Neural cell (in vitro differentiated cells): ENCODE measurements around the gene PAK4. TPM values are rescaled to one million over a fixed set of nuclear protein-coding genes. Genes with fewer than 3 reads are reported as not detected.

Experiments
- H2AFZ ChIP-seq: fragments of 200-600, 300-800 bp; sonication (generic), shearing (Covaris generic); 2 replicates; pipeline ENCODE4 v1.6.0; 2014; ENCODE audit warnings: low read depth, mild to moderate bottlenecking, antibody characterized with exemption, low read length, moderate library complexity
- H3F3A ChIP-seq: fragments of 200-600 bp; shearing (Covaris generic); 2 replicates; pipeline ENCODE4 v1.6.1; 2016; ENCODE audit warnings: mild to moderate bottlenecking, moderate library complexity, mixed read lengths, antibody characterized with exemption, low read length; ENCODE audit not compliant: insufficient read depth, poor library complexity, severe bottlenecking
- H3K27ac ChIP-seq: fragments of 200-600, 300-800 bp; sonication (generic), shearing (Covaris generic); 2 replicates; pipeline ENCODE4 v1.5.1; 2014; ENCODE audit warnings: mild to moderate bottlenecking, low read length, moderate library complexity
- H3K27me3 ChIP-seq: fragments of 300-800, 200-600 bp; sonication (generic), shearing (Covaris generic); 2 replicates; pipeline ENCODE4 v1.6.0; 2014; ENCODE audit warnings: mild to moderate bottlenecking, low read depth, low read length, moderate library complexity; ENCODE audit not compliant: insufficient read depth
- H3K36me3 ChIP-seq: fragments of 300-800, 200-600 bp; sonication (generic), shearing (Covaris generic); 2 replicates; pipeline ENCODE4 v1.5.1; 2014; ENCODE audit warnings: mild to moderate bottlenecking, antibody characterized with exemption, low read length, moderate library complexity; ENCODE audit not compliant: insufficient read depth
- H3K4me2 ChIP-seq: fragments of 300-800, 200-600 bp; sonication (generic), shearing (Covaris generic); 2 replicates; pipeline ENCODE4 v1.6.0; 2014; ENCODE audit warnings: mild to moderate bottlenecking, low read length
- H3K4me3 ChIP-seq: fragments of 300-800, 200-600 bp; sonication (generic), shearing (Covaris generic); 2 replicates; pipeline ENCODE4 v1.5.1; 2014; ENCODE audit warnings: mild to moderate bottlenecking, low read length, moderate library complexity
- H3K79me2 ChIP-seq: fragments of 200-600 bp; shearing (Covaris generic); replicated peaks from 2 replicates; pipeline ENCODE4 v1.6.0; 2014; ENCODE audit warnings: mild to moderate bottlenecking, low read length, moderate library complexity; ENCODE audit not compliant: insufficient read depth
- H3K9ac ChIP-seq: fragments of 300-800, 200-600 bp; sonication (generic), shearing (Covaris generic); 2 replicates; pipeline ENCODE4 v1.6.1; 2016; ENCODE audit warnings: mild to moderate bottlenecking, low read length, mixed read lengths
- H3K9me2 ChIP-seq: fragments of 200-600 bp; shearing (Covaris generic); 2 replicates; pipeline ENCODE4 v1.6.1; 2016; ENCODE audit warnings: mild to moderate bottlenecking, low read length, mixed read lengths; ENCODE audit not compliant: insufficient read depth
- H3K9me3 ChIP-seq: fragments of 200-600, 300-800 bp; sonication (generic), shearing (Covaris generic); 2 replicates; pipeline ENCODE4 v1.6.1; 2016; ENCODE audit warnings: mild to moderate bottlenecking, mixed run types, low read length, moderate library complexity, mixed read lengths
- H4K20me1 ChIP-seq: fragments of 200-600 bp; shearing (Covaris generic); 2 replicates; pipeline ENCODE4 v1.6.1; 2016; ENCODE audit warnings: mild to moderate bottlenecking, mixed run types; ENCODE audit not compliant: insufficient read depth
- CTCF ChIP-seq: fragments of 450-650 bp; IDR thresholded peaks from 2 replicates; pipeline ENCODE4 v1.5.1; 2014; ENCODE audit warnings: antibody characterized with exemption, mild to moderate bottlenecking, moderate library complexity; ENCODE audit not compliant: poor library complexity, severe bottlenecking
- EP300 ChIP-seq: fragments of 450-650 bp; conservative IDR thresholded peaks from 2 replicates; pipeline ENCODE4 v1.6.1; 2014; ENCODE audit warnings: antibody characterized with exemption, mild to moderate bottlenecking, moderate library complexity; ENCODE audit not compliant: poor library complexity, severe bottlenecking
- EZH2 ChIP-seq: fragments of 200-600, 300-800 bp; shearing (Covaris generic), sonication (generic); IDR thresholded peaks from 2 replicates; pipeline ENCODE4 v1.6.1; 2014; ENCODE audit warnings: antibody characterized with exemption, low read length, borderline replicate concordance, mild to moderate bottlenecking; ENCODE audit not compliant: insufficient read depth, poor library complexity, severe bottlenecking
- MXI1 ChIP-seq: fragments of 450-650 bp; conservative IDR thresholded peaks from 2 replicates; pipeline ENCODE4 v1.6.1; 2014; ENCODE audit warnings: antibody characterized with exemption, mild to moderate bottlenecking; ENCODE audit not compliant: poor library complexity, severe bottlenecking
- POLR2AphosphoS5 ChIP-seq: IDR thresholded peaks from 2 replicates; pipeline ENCODE4 v1.6.1; 2012
- RAD21 ChIP-seq: fragments of 450-650 bp; conservative IDR thresholded peaks from 2 replicates; pipeline ENCODE4 v1.6.1; 2014; ENCODE audit warnings: antibody characterized with exemption, mild to moderate bottlenecking, moderate library complexity
- SMC3 ChIP-seq: fragments of 450-650 bp; conservative IDR thresholded peaks from 2 replicates; pipeline ENCODE4 v1.6.1; 2014; ENCODE audit warnings: antibody characterized with exemption, mild to moderate bottlenecking, moderate library complexity; ENCODE audit not compliant: poor library complexity
- TAF1 ChIP-seq: IDR thresholded peaks from 2 replicates; pipeline ENCODE4 v1.6.1; 2012; ENCODE audit warnings: low read depth
- polyA plus RNA-seq: library from polyadenylated mRNA; depleted of rRNA; stranded (reverse); fragments of >200 nt; gene quantifications from 2 replicates; pipeline ENCODE4 v1.2.3, GENCODE V29; 2014
- TF ChIP-seq, protein P1 (sequence below): IDR thresholded peaks from 2 replicates; pipeline ENCODE4 v1.6.1; 2012; ENCODE audit warnings: borderline replicate concordance

Gene PAK4
- polyA plus RNA-seq, 1 donor from 2014 or later, result 5.4 TPM

DNA sequence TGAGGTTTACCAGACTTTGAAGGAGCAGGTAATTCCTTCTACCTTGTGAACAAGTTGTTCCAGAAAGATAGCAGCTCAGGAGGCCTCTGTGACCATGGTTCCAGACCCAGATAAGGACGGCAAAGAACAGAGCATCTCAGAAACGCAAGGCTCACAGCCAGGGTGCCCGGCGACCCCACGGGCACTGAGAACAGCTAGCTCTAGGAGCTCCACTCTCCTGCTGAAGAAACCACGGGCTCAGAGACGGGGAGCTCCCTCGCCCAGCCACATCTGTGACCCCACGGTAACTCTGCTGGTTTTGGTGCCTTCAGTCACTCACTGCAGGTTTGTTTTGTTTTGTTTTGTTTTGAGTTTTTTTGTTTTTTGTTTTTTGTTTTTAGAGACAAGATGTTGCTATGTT, 55.2 kb downstream of the PAK4 start:
- no peaks in the 10 kb centered on the region for H3K9me2 ChIP-seq
- TF ChIP-seq TAF1 (no peak), MXI1 (no peak), EP300 (no peak), SMC3 (no peak), CTCF (no peak), RAD21 (no peak), EZH2 (no peak), POLR2AphosphoS5 (no peak)
- TF ChIP-seq, protein P1, sequence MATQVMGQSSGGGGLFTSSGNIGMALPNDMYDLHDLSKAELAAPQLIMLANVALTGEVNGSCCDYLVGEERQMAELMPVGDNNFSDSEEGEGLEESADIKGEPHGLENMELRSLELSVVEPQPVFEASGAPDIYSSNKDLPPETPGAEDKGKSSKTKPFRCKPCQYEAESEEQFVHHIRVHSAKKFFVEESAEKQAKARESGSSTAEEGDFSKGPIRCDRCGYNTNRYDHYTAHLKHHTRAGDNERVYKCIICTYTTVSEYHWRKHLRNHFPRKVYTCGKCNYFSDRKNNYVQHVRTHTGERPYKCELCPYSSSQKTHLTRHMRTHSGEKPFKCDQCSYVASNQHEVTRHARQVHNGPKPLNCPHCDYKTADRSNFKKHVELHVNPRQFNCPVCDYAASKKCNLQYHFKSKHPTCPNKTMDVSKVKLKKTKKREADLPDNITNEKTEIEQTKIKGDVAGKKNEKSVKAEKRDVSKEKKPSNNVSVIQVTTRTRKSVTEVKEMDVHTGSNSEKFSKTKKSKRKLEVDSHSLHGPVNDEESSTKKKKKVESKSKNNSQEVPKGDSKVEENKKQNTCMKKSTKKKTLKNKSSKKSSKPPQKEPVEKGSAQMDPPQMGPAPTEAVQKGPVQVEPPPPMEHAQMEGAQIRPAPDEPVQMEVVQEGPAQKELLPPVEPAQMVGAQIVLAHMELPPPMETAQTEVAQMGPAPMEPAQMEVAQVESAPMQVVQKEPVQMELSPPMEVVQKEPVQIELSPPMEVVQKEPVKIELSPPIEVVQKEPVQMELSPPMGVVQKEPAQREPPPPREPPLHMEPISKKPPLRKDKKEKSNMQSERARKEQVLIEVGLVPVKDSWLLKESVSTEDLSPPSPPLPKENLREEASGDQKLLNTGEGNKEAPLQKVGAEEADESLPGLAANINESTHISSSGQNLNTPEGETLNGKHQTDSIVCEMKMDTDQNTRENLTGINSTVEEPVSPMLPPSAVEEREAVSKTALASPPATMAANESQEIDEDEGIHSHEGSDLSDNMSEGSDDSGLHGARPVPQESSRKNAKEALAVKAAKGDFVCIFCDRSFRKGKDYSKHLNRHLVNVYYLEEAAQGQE, result no peak

DNA sequence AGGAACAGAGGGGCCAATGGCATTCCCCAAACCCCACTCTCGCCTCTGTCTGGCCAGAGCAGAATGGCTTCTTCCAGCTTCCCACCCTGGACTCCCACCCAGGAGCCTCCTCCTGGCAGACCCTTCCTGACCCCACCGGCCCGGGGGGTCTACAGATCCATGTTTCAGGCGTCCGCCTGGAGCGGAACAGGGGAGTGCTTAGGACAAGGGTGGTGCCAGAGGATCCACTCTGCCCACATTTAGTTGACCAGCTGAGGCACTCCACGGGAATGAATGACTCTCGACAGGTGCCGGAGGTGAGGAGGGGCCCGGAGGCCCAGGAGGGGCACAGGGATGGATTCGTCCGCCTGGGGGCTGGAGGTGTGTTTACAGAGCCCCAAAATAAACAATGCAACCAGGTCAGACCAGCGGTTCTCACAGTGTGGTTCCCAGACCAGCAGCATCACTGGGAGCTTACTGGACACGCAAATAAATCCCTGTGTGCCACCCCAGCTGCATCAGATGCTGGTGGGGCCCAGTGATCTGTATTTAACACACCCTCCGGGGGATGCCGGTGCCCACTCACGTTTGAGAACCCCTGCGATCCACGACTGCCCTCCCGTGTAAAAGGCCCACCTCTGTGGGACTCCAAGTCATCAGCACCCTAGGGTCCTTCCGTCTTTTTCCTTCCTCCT, 56.1 kb downstream of the PAK4 start:
- Histone ChIP-seq H3K79me2 (no peaks in the 10 kb centered on the region), H3K9ac (no peak overlapping the region), H3K36me3 (no peaks in the 10 kb centered on the region), H3K27me3 (no peaks in the 10 kb centered on the region), H4K20me1 (no peaks in the 10 kb centered on the region), H3K4me3 (no peak overlapping the region), H3K27ac (no peak overlapping the region), H3K4me2 (no peak overlapping the region), H2AFZ (no peak overlapping the region), H3K9me3 (no peaks in the 10 kb centered on the region), H3K9me2 (no peaks in the 10 kb centered on the region), H3F3A (no peaks in the 10 kb centered on the region)
- TF ChIP-seq SMC3 (no peak), CTCF (no peak), MXI1 (no peak), TAF1 (no peak)
- TF ChIP-seq, protein P1, result no peak

More for the DNA sequence above, 55.2 kb downstream of the PAK4 start:
- Histone ChIP-seq H3K27ac (no peak overlapping the region), H3F3A (no peaks in the 10 kb centered on the region), H3K36me3 (no peaks in the 10 kb centered on the region), H2AFZ (no peak overlapping the region), H3K79me2 (no peaks in the 10 kb centered on the region), H3K9me3 (no peaks in the 10 kb centered on the region), H4K20me1 (no peaks in the 10 kb centered on the region), H3K4me2 (no peak overlapping the region), H3K4me3 (no peak overlapping the region), H3K9ac (no peak overlapping the region), H3K27me3 (no peaks in the 10 kb centered on the region)
